HG02870 (cell line): ENCODE measurements around the gene SPTBN4.

Experiments used
- ATAC-seq: cut with Tn5 transposase; IDR thresholded peaks from one replicate; pipeline ENCODE4 v1.9.1; 2021; ENCODE audit warnings: mild to moderate bottlenecking, moderate library complexity; ENCODE audit not compliant: unreplicated experiment

Gene SPTBN4

GRCh38 chr19:40599902-40600569 is 133.2 kb downstream of the SPTBN4 start:
- ATAC-seq, result no peak

- no peak for ATAC-seq
Observed at GRCh38 chr19:40600570-40601133, 133.9 kb downstream of the SPTBN4 start.

- no peak for ATAC-seq
Observed at GRCh38 chr19:40601134-40601974, 134.6 kb downstream of the SPTBN4 start, which contains the start of gene LTBP4. TSS of gene LTBP4 (plus strand) at chr19:40601369. CDS start at chr19:40601388, 19 bp downstream.

- ATAC-seq, result no peak
Observed at GRCh38 chr19:40603071-40603388, 136.2 kb downstream of the SPTBN4 start.

- ATAC-seq, result peak; percentile 73
Observed at GRCh38 chr19:40603389-40604170, 136.8 kb downstream of the SPTBN4 start.

GRCh38 chr19:40604171-40604646 is 137.4 kb downstream of the SPTBN4 start:
- no peak for ATAC-seq

GRCh38 chr19:40604647-40605215 is 137.9 kb downstream of the SPTBN4 start:
- ATAC-seq, result no peak

- ATAC-seq, result no peak
Observed at GRCh38 chr19:40605216-40605971, 138.6 kb downstream of the SPTBN4 start.

- no peak for ATAC-seq
Observed at GRCh38 chr19:40607311-40608239, 140.8 kb downstream of the SPTBN4 start.

GRCh38 chr19:40608240-40608621 is 141.4 kb downstream of the SPTBN4 start:
- ATAC-seq, result no peak

GRCh38 chr19:40608957-40609356 is 142.2 kb downstream of the SPTBN4 start:
- no peak for ATAC-seq

GRCh38 chr19:40609561-40610395 is 143.0 kb downstream of the SPTBN4 start:
- ATAC-seq, result no peak

GRCh38 chr19:40610396-40611064 is 143.7 kb downstream of the SPTBN4 start:
- ATAC-seq, result no peak

- no peak for ATAC-seq
Observed at GRCh38 chr19:40611096-40611495, 144.3 kb downstream of the SPTBN4 start.

- no peak for ATAC-seq
Observed at GRCh38 chr19:40611900-40612698, 145.3 kb downstream of the SPTBN4 start.

- no peak for ATAC-seq
Observed at GRCh38 chr19:40612831-40613689, 146.3 kb downstream of the SPTBN4 start.
